ENCODE results near the gene PTPMT1.

Gene PTPMT1

GRCh38 chr11:47564933-47565339 lies 463 bp upstream of the PTPMT1 start:
- peak overlapping the region; percentile 75 to 79 (median 77) for H3K4me3 Mint-ChIP-seq
- no peaks in the 10 kb centered on the region for H3K27me3 Mint-ChIP-seq (ENCODE audit: low read depth)
- H3K4me1 Mint-ChIP-seq: peaks cover 9% of the 10 kb centered on the region
- peaks cover 7% of the 10 kb centered on the region for H3K36me3 Mint-ChIP-seq (ENCODE audit: low read depth)
- TF ChIP-seq CTCF (IDR thresholded peaks at IDR 0.05; ENCODE audit: unreplicated experiment in 3 of 3): no peak
- H3K27ac Mint-ChIP-seq: peak overlapping the region in 1 of 3 experiments; percentile 35
- no peaks in the 10 kb centered on the region for H3K9me3 Mint-ChIP-seq

GRCh38 chr11:47566149-47566698 lies 825 bp downstream of the PTPMT1 start:
- TF ChIP-seq CTCF (IDR thresholded peaks at IDR 0.05; ENCODE audit: unreplicated experiment in 3 of 3): no peak
- no peaks in the 10 kb centered on the region for H3K9me3 Mint-ChIP-seq
- peaks cover 9% of the 10 kb centered on the region for H3K4me1 Mint-ChIP-seq
- peaks cover 12% of the 10 kb centered on the region for H3K36me3 Mint-ChIP-seq (ENCODE audit: low read depth)
- no peaks in the 10 kb centered on the region for H3K27me3 Mint-ChIP-seq (ENCODE audit: low read depth)
- peak overlapping the region; percentile 81 to 84 (median 82) for H3K4me3 Mint-ChIP-seq
- peak overlapping the region; percentile 57 to 72 (median 69) for H3K27ac Mint-ChIP-seq

GRCh38 chr11:47569646-47570045 lies 4.2 kb downstream of the PTPMT1 start:
- Mint-ChIP-seq H3K4me1 (peaks cover 26% of the 10 kb centered on the region), H3K27ac (no peak overlapping the region), H3K36me3 (ENCODE audit: low read depth) (peaks cover 37% of the 10 kb centered on the region), H3K4me3 (no peak overlapping the region), H3K9me3 (no peaks in the 10 kb centered on the region), H3K27me3 (ENCODE audit: low read depth) (no peaks in the 10 kb centered on the region)
- TF ChIP-seq CTCF (IDR thresholded peaks at IDR 0.05; ENCODE audit: unreplicated experiment in 3 of 3): no peak

GRCh38 chr11:47570651-47571356 lies 5.4 kb downstream of the PTPMT1 start:
- Mint-ChIP-seq H3K4me3 (no peak overlapping the region), H3K27ac (no peak overlapping the region), H3K36me3 (ENCODE audit: low read depth) (peaks cover 43% of the 10 kb centered on the region), H3K9me3 (no peaks in the 10 kb centered on the region), H3K27me3 (ENCODE audit: low read depth) (no peaks in the 10 kb centered on the region), H3K4me1 (peaks cover 23% of the 10 kb centered on the region)
- TF ChIP-seq CTCF (IDR thresholded peaks at IDR 0.05; ENCODE audit: unreplicated experiment in 3 of 3): no peak

GRCh38 chr11:47571357-47571729 lies 5.9 kb downstream of the PTPMT1 start:
- H3K27ac Mint-ChIP-seq: no peak overlapping the region
- TF ChIP-seq CTCF (IDR thresholded peaks at IDR 0.05; ENCODE audit: unreplicated experiment in 3 of 3): no peak
- no peaks in the 10 kb centered on the region for H3K9me3 Mint-ChIP-seq
- H3K4me3 Mint-ChIP-seq: no peak overlapping the region
- no peaks in the 10 kb centered on the region for H3K27me3 Mint-ChIP-seq (ENCODE audit: low read depth)
- peaks cover 46% of the 10 kb centered on the region for H3K36me3 Mint-ChIP-seq (ENCODE audit: low read depth)
- peaks cover 22% of the 10 kb centered on the region for H3K4me1 Mint-ChIP-seq

GRCh38 chr11:47571895-47572294 lies 6.5 kb downstream of the PTPMT1 start:
- TF ChIP-seq CTCF (IDR thresholded peaks at IDR 0.05; ENCODE audit: unreplicated experiment in 3 of 3): no peak
- peaks cover 50% of the 10 kb centered on the region for H3K36me3 Mint-ChIP-seq (ENCODE audit: low read depth)
- H3K4me3 Mint-ChIP-seq: no peak overlapping the region
- H3K4me1 Mint-ChIP-seq: peaks cover 18% of the 10 kb centered on the region
- H3K27me3 Mint-ChIP-seq (ENCODE audit: low read depth): no peaks in the 10 kb centered on the region
- H3K9me3 Mint-ChIP-seq: no peaks in the 10 kb centered on the region
- peak overlapping the region in 1 of 3 experiments; percentile 73 for H3K27ac Mint-ChIP-seq
